NB4 (cell line): ENCODE data around the gene SMG1.

Experiments
- CTCF ChIP-seq: IDR thresholded peaks from one replicate; pipeline ENCODE4 v1.5.1; 2012; ENCODE audit warnings: low read depth, low read length
- MAX ChIP-seq: IDR thresholded peaks from 2 replicates; pipeline ENCODE4 v1.6.1; 2011; ENCODE audit warnings: low read depth, low read length
- POLR2A ChIP-seq: IDR thresholded peaks from 2 replicates; pipeline ENCODE4 v1.6.1; 2011; ENCODE audit warnings: mild to moderate bottlenecking; ENCODE audit not compliant: insufficient read length; ENCODE audit errors: extremely low read depth

GRCh38 chr16:18804540-18804939 lies 121.7 kb downstream of the SMG1 start:
- no peak for TF ChIP-seq POLR2A
- no peak for TF ChIP-seq CTCF
- TF ChIP-seq MAX, result no peak
